Cardiac fibroblast (primary cell): Measurements from ENCODE around the gene FGFR3.

ENCODE experiments used
- DNase-seq, 2 donors: peaks; one replicate each; pipeline versions ENCODE4 v3.0.0 to v3.0.0-alpha.2; 2010; ENCODE audit warnings: low read depth in 2 of 2
- H3K4me3 ChIP-seq, 2 donors: replicated peaks in 1 of 2; 1 replicate in 1 of 2; 2 replicates in 1 of 2; pipeline ENCODE4 v1.5.1; 2011; ENCODE audit warnings: low read depth in 2 of 2, low read length in 2 of 2, mild to moderate bottlenecking in 2 of 2, moderate library complexity in 1 of 2
- CTCF ChIP-seq: IDR thresholded peaks from one replicate; pipeline ENCODE4 v1.5.1; 2011; ENCODE audit warnings: low read depth, mild to moderate bottlenecking, low read length, inconsistent platforms

Gene FGFR3

GRCh38 chr4:1810765-1811164, 17.7 kb downstream of the FGFR3 start:
- DNase-seq, result no peak
- no peak overlapping the region for H3K4me3 ChIP-seq
- TF ChIP-seq CTCF, result no peak

GRCh38 chr4:1812720-1813119, 19.6 kb downstream of the FGFR3 start:
- no peak for DNase-seq
- no peak for TF ChIP-seq CTCF
- no peak overlapping the region for H3K4me3 ChIP-seq

- no peak for DNase-seq
- no peak overlapping the region for H3K4me3 ChIP-seq
- TF ChIP-seq CTCF, result no peak
These were observed 20.1 kb downstream of the FGFR3 start for GRCh38 chr4:1813231-1813630.

- DNase-seq, result no peak
- peak; percentile 8 for TF ChIP-seq CTCF
- no peak overlapping the region for H3K4me3 ChIP-seq
These were observed 20.8 kb downstream of the FGFR3 start for GRCh38 chr4:1813915-1814314.

- H3K4me3 ChIP-seq, result no peak overlapping the region
- TF ChIP-seq CTCF, result no peak
- no peak for DNase-seq
These were observed 21.4 kb downstream of the FGFR3 start for GRCh38 chr4:1814453-1814852.

- DNase-seq, result no peak
- TF ChIP-seq CTCF, result no peak
- no peak overlapping the region for H3K4me3 ChIP-seq
These were observed 22.3 kb downstream of the FGFR3 start for GRCh38 chr4:1815096-1815996.
